CD14-positive monocyte (primary cell): ENCODE measurements around the gene SSR1. TPM values are rescaled to one million over a fixed set of nuclear protein-coding genes. Genes with fewer than 3 reads are reported as not detected.

Experiments
- DNase-seq, 3 donors: peaks; one replicate each; pipeline ENCODE4 v3.0.0-alpha.2; 2011 to 2022
- H2AFZ ChIP-seq: 2 replicates; pipeline ENCODE4 v1.6.0; 2012; ENCODE audit warnings: mild to moderate bottlenecking, low read depth, low read length, inconsistent platforms; ENCODE audit not compliant: insufficient read depth, poor library complexity, severe bottlenecking
- H3K27ac ChIP-seq, 2 donors: 1 replicate in 1 of 2; 2 replicates in 1 of 2; pipeline ENCODE4 v1.5.1; 2012 to 2013; ENCODE audit warnings: low read length in 2 of 2, control low read depth in 1 of 2, inconsistent platforms in 1 of 2, low read depth in 1 of 2, mild to moderate bottlenecking in 1 of 2
- H3K27me3 ChIP-seq, 2 donors: one replicate each; pipeline versions ENCODE4 v1.6.0 to v1.6.1; 2011 to 2013; ENCODE audit warnings: low read length in 2 of 2; ENCODE audit not compliant: control insufficient read depth in 2 of 2, insufficient read depth in 2 of 2
- H3K36me3 ChIP-seq, 2 donors: replicated peaks in 1 of 2; 1 replicate in 1 of 2; 2 replicates in 1 of 2; pipeline versions ENCODE4 v1.5.1 to v1.6.1; 2012 to 2013; ENCODE audit warnings: low read length in 2 of 2, control low read depth in 1 of 2, inconsistent platforms in 1 of 2, mild to moderate bottlenecking in 1 of 2; ENCODE audit not compliant: insufficient read depth in 2 of 2, control insufficient read depth in 1 of 2
- H3K4me1 ChIP-seq, 2 donors: 1 replicate in 1 of 2; 2 replicates in 1 of 2; pipeline versions ENCODE4 v1.5.1 to v1.6.1; 2012 to 2013; ENCODE audit warnings: low read length in 2 of 2, control low read depth in 1 of 2, inconsistent platforms in 1 of 2, mild to moderate bottlenecking in 1 of 2, moderate library complexity in 1 of 2; ENCODE audit not compliant: insufficient read depth in 2 of 2, control insufficient read depth in 1 of 2
- H3K4me2 ChIP-seq: replicated peaks from 2 replicates; pipeline ENCODE3; 2012; ENCODE audit warnings: low read length, moderate library complexity, mild to moderate bottlenecking; ENCODE audit not compliant: poor library complexity, severe bottlenecking; ENCODE audit errors: extremely low read depth
- H3K4me3 ChIP-seq, 3 experiments: fragments of 200-600 bp in 1 of 3; sonication (generic) in 1 of 3; replicated peaks in 1 of 3; 1 replicate in 2 of 3; 2 replicates in 1 of 3; pipeline ENCODE4 v1.5.1; 2011 to 2013; ENCODE audit warnings: low read length in 3 of 3, mild to moderate bottlenecking in 3 of 3, control low read depth in 2 of 3, low read depth in 2 of 3, inconsistent platforms in 1 of 3, moderate library complexity in 1 of 3
- H3K79me2 ChIP-seq: 2 replicates; pipeline ENCODE4 v1.6.0; 2012; ENCODE audit warnings: mild to moderate bottlenecking, control low read depth, inconsistent platforms, low read length, moderate library complexity; ENCODE audit not compliant: insufficient read depth
- H3K9ac ChIP-seq: 2 replicates; pipeline ENCODE4 v1.6.0; 2017; ENCODE audit warnings: low read length, mild to moderate bottlenecking; ENCODE audit not compliant: insufficient read depth, poor library complexity, severe bottlenecking
- H3K9me3 ChIP-seq, 2 donors: replicated peaks in 1 of 2; 1 replicate in 1 of 2; 2 replicates in 1 of 2; pipeline versions ENCODE4 v1.5.1 to v1.6.1; 2012 to 2013; ENCODE audit warnings: low read length in 2 of 2, control low read depth in 1 of 2; ENCODE audit not compliant: control insufficient read depth in 1 of 2, insufficient read depth in 1 of 2
- H4K20me1 ChIP-seq: 2 replicates; pipeline ENCODE4 v1.6.0; 2012; ENCODE audit warnings: mild to moderate bottlenecking, low read length, control low read depth, moderate library complexity; ENCODE audit not compliant: insufficient read depth
- H3K27ac Mint-ChIP-seq, 7 donors: one replicate each; pipeline ENCODE4 v1.8.0; 2020; ENCODE audit warnings: mild to moderate bottlenecking in 7 of 7, mixed read lengths in 7 of 7, moderate library complexity in 6 of 7, inconsistent platforms in 2 of 7
- H3K27me3 Mint-ChIP-seq, 3 donors: one replicate each; pipeline ENCODE4 v1.8.0; 2021 to 2022; ENCODE audit warnings: low read depth in 3 of 3, mild to moderate bottlenecking in 3 of 3, mixed read lengths in 3 of 3, moderate library complexity in 3 of 3, inconsistent platforms in 1 of 3
- H3K36me3 Mint-ChIP-seq, 2 donors: one replicate each; pipeline ENCODE4 v1.8.0; 2020; ENCODE audit warnings: mixed read lengths in 2 of 2, inconsistent platforms in 1 of 2, mild to moderate bottlenecking in 1 of 2
- H3K4me1 Mint-ChIP-seq: one replicate; pipeline ENCODE4 v1.8.0; 2020; ENCODE audit warnings: mild to moderate bottlenecking, mixed read lengths
- H3K4me3 Mint-ChIP-seq, 2 donors: one replicate each; pipeline ENCODE4 v1.8.0; 2020; ENCODE audit warnings: mild to moderate bottlenecking in 2 of 2, mixed read lengths in 2 of 2, moderate library complexity in 1 of 2
- H3K9me3 Mint-ChIP-seq, 7 donors: one replicate each; pipeline ENCODE4 v1.8.0; 2020 to 2022; ENCODE audit warnings: mixed read lengths in 7 of 7, mild to moderate bottlenecking in 6 of 7, moderate library complexity in 6 of 7, inconsistent platforms in 2 of 7
- WGBS: methylation state at CpG from one replicate; pipeline ENCODE4 v1.1.5; 2013; ENCODE audit warnings: missing lambda C conversion rate; ENCODE audit not compliant: insufficient coverage; 5-methylcytosine and 5-hydroxymethylcytosine counted together
- intact Hi-C, 2 donors: fragments of 100-400 bp; cut with micrococcal nuclease; formaldehyde crosslinking; loops; one replicate each; pipeline versions ENCODE4 v1.15.0 to v1.15.1; 2023
- polyA plus RNA-seq, 3 donors: library from polyadenylated mRNA; depleted of rRNA in 1 of 3; unstranded in 2 of 3; stranded (reverse) in 1 of 3; fragments of 300-500 nt in 2 of 3; fragments of >200 nt in 1 of 3; fragmentation: Illumina TruSeq in 2 of 3; gene quantifications; 1 replicate in 2 of 3; 2 replicates in 1 of 3; pipeline ENCODE4 v1.2.3, GENCODE V29; 2012 to 2021
- TF ChIP-seq, protein P1 (sequence below): fragments of 200-600 bp; IDR thresholded peaks from one replicate; pipeline ENCODE4 v1.8.0; 2022; ENCODE audit warnings: antibody characterized with exemption, mild to moderate bottlenecking

Gene SSR1
- polyA plus RNA-seq, 3 donors: 59.1 to 302 (median 251) TPM

DNA sequence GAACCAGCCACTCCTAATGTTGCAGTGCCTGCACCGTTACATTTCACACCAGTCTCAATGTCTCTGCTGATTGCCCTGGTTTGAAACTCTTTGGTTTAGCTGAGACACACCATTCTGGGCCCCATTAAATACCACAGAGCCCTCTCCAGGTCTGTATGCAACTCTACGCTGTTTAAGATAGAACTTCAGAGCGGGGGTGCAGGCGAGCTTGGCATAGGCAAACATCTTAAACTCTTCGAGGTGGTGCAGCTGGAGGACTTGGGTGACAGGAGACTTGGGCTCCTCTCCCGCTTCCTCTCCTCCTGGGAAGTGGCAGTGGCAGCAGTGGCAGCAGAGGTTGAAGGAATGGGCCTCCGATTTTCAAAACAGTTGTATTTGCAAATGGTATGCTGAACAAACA is 18.5 kb upstream of the SSR1 start:
- Histone ChIP-seq H3K27ac (peak overlapping the region in 1 of 2 donors; percentile 47), H3K27me3 (no peaks in the 10 kb centered on the region), H2AFZ (no peak overlapping the region), H3K9me3 (no peaks in the 10 kb centered on the region), H3K36me3 (no peaks in the 10 kb centered on the region), H3K4me2 (no peak overlapping the region), H3K4me3 (no peak overlapping the region), H3K4me1 (peaks cover 37 to 38% of the 10 kb centered on the region in 2 donors), H3K79me2 (no peaks in the 10 kb centered on the region), H4K20me1 (no peaks in the 10 kb centered on the region), H3K9ac (no peak overlapping the region)
- whole genome bisulfite sequencing: 90% methylated on average over 6 of the region's 7 CpGs
- intact Hi-C loops: loop anchor here in 1 of 2 donors (10.0 kb wide), 1 partner anchor 53 kb away; the partner anchor contains the start of genes CAGE1 and RIOK1
- no peak for DNase-seq
- peaks cover 0 to 2% (median 0%) of the 10 kb centered on the region in 3 donors for H3K27me3 Mint-ChIP-seq
- TF ChIP-seq, protein P1, sequence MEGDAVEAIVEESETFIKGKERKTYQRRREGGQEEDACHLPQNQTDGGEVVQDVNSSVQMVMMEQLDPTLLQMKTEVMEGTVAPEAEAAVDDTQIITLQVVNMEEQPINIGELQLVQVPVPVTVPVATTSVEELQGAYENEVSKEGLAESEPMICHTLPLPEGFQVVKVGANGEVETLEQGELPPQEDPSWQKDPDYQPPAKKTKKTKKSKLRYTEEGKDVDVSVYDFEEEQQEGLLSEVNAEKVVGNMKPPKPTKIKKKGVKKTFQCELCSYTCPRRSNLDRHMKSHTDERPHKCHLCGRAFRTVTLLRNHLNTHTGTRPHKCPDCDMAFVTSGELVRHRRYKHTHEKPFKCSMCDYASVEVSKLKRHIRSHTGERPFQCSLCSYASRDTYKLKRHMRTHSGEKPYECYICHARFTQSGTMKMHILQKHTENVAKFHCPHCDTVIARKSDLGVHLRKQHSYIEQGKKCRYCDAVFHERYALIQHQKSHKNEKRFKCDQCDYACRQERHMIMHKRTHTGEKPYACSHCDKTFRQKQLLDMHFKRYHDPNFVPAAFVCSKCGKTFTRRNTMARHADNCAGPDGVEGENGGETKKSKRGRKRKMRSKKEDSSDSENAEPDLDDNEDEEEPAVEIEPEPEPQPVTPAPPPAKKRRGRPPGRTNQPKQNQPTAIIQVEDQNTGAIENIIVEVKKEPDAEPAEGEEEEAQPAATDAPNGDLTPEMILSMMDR: no peak
- no peaks in the 10 kb centered on the region for H3K9me3 Mint-ChIP-seq
- H3K27ac Mint-ChIP-seq: no peak overlapping the region
- no peaks in the 10 kb centered on the region for H3K36me3 Mint-ChIP-seq
- H3K4me3 Mint-ChIP-seq: no peak overlapping the region
- H3K4me1 Mint-ChIP-seq: peaks cover 34% of the 10 kb centered on the region

DNA sequence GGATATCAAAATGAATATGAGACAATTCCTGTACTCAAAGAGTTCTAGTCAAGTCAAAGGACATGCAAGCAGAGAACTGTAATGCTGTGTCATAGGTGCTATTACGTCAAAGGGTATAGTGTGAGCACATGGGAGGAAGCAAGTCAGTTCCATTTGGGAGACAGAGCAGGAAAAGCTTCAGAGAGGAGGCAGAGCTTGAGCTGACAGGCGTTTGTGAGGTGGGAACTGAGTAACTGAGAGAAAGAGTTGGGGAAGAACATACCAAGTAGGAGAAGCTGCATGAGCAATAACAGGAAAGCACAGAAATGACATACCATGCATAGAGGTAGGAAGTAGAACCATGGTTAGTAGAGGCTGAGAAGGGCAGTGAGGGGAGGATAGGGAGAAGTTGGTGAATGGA is 15.2 kb upstream of the SSR1 start:
- Histone ChIP-seq H3K27ac (peak overlapping the region; percentile 28 to 44), H3K9me3 (no peaks in the 10 kb centered on the region), H3K4me2 (no peak overlapping the region), H4K20me1 (no peaks in the 10 kb centered on the region), H3K4me1 (peaks cover 68 to 69% of the 10 kb centered on the region in 2 donors), H3K36me3 (no peaks in the 10 kb centered on the region), H3K4me3 (no peak overlapping the region), H3K27me3 (no peaks in the 10 kb centered on the region), H3K9ac (no peak overlapping the region), H3K79me2 (no peaks in the 10 kb centered on the region), H2AFZ (no peak overlapping the region)
- peak overlapping the region in 1 of 2 donors; percentile 7 for H3K4me3 Mint-ChIP-seq
- TF ChIP-seq, protein P1: no peak
- H3K36me3 Mint-ChIP-seq: no peaks in the 10 kb centered on the region
- peaks cover 0 to 2% (median 0%) of the 10 kb centered on the region in 3 donors for H3K27me3 Mint-ChIP-seq
- DNase-seq: peak; percentile 31 to 83 (median 66)
- peaks cover 62% of the 10 kb centered on the region for H3K4me1 Mint-ChIP-seq
- intact Hi-C loops: no loop called here
- H3K27ac Mint-ChIP-seq: peak overlapping the region; percentile 56 to 91 (median 88)
- no peaks in the 10 kb centered on the region for H3K9me3 Mint-ChIP-seq
- 14% methylated on average over 2 of the region's 2 CpGs for WGBS
